ENCODE data around the gene B3GNT5.

The B3GNT5 gene

DNA sequence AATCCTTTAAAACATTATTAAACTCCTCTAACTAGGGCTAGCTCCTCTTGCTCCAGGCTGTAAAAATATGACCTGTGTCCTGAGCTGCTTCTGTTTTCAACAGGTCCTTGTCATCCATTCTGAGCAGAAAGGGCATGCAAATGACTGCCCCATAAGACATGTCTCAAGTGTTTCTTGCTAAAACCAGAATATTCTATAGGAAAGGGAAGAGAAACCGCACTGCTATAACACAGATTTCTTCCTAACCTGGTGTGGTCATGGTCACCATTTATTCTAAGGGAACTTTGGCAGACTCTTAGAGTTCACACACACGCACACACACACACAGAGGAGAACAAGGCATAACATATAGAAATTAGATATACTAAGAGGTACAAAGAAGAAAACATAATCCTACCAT lies 34.2 kb upstream of the B3GNT5 start:
- no peak for DNase-seq (ENCODE audit: low read depth)
- TF ChIP-seq, protein P1, sequence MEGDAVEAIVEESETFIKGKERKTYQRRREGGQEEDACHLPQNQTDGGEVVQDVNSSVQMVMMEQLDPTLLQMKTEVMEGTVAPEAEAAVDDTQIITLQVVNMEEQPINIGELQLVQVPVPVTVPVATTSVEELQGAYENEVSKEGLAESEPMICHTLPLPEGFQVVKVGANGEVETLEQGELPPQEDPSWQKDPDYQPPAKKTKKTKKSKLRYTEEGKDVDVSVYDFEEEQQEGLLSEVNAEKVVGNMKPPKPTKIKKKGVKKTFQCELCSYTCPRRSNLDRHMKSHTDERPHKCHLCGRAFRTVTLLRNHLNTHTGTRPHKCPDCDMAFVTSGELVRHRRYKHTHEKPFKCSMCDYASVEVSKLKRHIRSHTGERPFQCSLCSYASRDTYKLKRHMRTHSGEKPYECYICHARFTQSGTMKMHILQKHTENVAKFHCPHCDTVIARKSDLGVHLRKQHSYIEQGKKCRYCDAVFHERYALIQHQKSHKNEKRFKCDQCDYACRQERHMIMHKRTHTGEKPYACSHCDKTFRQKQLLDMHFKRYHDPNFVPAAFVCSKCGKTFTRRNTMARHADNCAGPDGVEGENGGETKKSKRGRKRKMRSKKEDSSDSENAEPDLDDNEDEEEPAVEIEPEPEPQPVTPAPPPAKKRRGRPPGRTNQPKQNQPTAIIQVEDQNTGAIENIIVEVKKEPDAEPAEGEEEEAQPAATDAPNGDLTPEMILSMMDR (IDR thresholded peaks at IDR 0.05; ENCODE audit: control insufficient read depth, extremely low read depth, insufficient read depth): no peak
- no peak overlapping the region for H3K4me3 ChIP-seq (ENCODE audit: low read depth, low read length)

DNA sequence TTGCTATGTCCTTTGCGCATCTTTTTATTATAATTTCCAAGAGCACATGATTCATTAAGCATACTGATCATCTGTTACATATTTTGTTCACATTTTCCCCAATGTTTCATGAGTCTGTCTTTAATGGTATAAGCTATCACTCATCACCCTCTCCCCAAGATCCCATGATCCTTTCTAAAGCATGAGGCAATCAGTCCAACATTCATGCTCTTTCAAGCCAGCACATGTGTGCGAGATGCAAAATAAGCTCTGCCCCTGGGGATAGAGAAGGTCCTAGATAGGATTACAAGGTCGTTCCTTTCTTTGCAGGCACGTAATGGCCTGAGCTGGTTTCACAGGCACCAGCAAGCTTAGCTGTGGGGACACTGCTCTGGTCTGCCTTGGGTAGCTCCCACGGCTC lies 32.2 kb upstream of the B3GNT5 start:
- TF ChIP-seq, protein P1 (IDR thresholded peaks at IDR 0.05; ENCODE audit: control insufficient read depth, extremely low read depth, insufficient read depth): no peak
- no peak for DNase-seq (ENCODE audit: low read depth)
- H3K4me3 ChIP-seq (ENCODE audit: low read depth, low read length): no peak overlapping the region

DNA sequence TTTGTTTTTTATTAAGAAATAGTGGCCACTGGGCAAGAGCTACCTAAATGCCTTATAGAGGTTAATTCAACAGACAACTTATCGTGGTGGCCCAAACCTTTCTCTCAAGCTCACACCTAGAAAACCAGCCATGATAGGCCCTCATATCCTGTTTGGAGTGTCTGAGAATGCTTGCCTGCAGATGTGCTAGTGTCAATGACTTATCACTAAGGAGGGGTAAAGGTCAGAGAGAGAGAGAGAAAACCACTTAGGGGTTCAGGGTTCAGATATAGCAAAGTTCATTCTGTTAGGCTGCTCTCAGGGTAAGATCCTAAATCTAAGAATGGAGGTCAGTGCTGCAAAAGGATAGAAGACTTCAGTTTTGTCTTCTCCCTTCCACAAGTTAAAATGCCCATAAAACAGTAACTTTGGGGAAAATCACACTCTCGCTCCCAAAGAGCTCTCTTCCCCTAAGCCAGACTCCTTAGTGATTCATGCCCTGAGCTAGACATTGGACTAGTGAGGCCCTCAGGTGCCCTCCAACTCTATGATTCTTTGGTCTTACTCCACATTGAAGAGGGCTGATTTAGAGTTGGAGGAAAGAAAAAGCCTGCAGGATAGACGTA lies 30.3 kb upstream of the B3GNT5 start:
- no peak overlapping the region for H3K4me3 ChIP-seq (ENCODE audit: low read depth, low read length)
- no peak for DNase-seq (ENCODE audit: low read depth)
- TF ChIP-seq, protein P1 (IDR thresholded peaks at IDR 0.05; ENCODE audit: control insufficient read depth, extremely low read depth, insufficient read depth): no peak

DNA sequence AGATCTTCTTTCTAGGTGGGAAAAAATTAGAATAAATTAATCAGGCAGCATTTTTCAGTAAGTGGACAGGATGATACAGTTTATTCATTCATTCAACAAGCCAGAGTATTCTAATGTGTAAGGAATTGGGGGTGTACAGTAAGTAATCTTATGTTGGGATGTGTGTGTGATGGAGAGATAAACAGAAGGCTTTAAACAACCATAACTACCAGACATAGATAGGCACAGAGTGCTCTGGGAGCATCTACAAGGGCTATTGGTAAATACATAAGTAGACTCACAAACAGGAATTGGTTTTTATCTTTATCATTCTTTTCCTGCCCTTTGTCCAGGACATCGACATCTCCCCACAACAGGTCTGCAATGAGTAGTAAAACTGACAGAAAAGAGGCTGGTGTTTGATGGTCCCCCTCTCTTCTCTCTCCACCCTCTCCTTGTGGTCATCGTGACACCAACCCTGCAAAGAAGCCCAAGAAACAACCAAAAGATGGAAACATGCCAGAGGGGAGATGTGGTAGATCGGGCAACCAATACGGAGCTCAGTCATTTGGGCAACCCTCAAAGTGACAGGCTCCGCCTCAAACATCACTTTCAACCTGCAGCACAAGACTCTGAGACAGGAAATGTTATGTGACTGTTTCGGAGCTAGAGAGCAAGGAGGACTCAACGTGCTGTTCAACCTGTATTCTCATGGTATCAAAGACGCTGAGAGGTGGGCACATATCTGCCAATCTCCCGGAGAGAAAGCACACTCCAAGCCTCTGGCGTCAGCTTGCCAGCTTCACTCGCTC lies 28.7 kb upstream of the B3GNT5 start:
- no peak overlapping the region for H3K4me3 ChIP-seq (ENCODE audit: low read depth, low read length)
- no peak for DNase-seq (ENCODE audit: low read depth)
- TF ChIP-seq, protein P1 (IDR thresholded peaks at IDR 0.05; ENCODE audit: control insufficient read depth, extremely low read depth, insufficient read depth): no peak

DNA sequence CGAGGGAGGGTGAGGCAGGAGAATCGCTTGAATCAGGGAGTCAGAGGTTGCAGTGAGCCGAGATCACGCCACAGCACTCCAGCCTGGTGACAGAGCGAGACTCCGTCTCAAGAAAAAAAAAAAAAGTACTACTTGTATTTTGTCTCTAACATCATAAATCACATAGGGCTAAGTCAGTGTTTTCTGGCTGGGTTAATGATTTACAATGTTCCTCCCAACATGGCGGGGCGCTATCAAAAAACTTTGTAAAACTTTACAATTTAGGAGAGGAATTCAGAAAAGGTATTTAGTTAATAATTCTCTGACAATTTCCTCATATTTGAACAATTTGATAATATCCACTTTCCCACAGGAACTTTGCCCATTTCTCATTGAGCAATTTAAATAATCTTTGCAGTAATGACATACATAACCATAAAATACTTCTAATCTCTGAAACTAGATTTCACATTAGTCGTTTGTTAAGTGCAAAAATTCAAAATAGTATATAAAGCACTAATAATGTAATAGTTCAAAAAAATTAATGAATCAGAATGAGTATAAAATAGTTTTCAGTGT lies 26.6 kb upstream of the B3GNT5 start:
- H3K4me3 ChIP-seq (ENCODE audit: low read depth, low read length): no peak overlapping the region
- TF ChIP-seq, protein P1 (IDR thresholded peaks at IDR 0.05; ENCODE audit: control insufficient read depth, extremely low read depth, insufficient read depth): no peak
- DNase-seq (ENCODE audit: low read depth): no peak

DNA sequence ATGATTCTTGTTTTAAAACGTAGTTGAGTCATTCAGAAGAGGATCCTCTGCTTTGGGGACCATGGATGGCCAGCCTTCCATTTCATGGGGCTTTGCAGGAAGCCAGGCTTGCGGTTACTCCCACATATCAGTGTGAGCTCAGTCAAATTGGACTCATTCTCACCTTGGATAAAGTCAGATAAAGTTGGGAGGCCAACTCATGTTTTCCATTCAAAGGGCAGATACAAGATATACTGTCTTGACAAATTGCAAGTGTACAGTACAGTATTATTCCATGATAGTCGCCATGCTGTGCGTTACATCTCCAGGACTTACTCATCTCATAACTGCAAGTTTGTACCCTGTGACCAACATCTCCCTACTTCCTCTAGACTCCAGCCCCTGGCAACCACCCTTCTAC lies 25.5 kb upstream of the B3GNT5 start:
- DNase-seq (ENCODE audit: low read depth): no peak
- no peak overlapping the region for H3K4me3 ChIP-seq (ENCODE audit: low read depth, low read length)
- TF ChIP-seq, protein P1 (IDR thresholded peaks at IDR 0.05; ENCODE audit: control insufficient read depth, extremely low read depth, insufficient read depth): no peak

Data from LNCaP clone FGC (cell line).